BE2C (cell line): ENCODE results near the gene KLC1.

ENCODE experiments used
- DNase-seq: peaks from one replicate; pipeline ENCODE4 v3.0.0-alpha.2; 2020
- H3K27me3 ChIP-seq: fragments of 250-450 bp; sonication (Bioruptor Pico); 2 replicates; pipeline ENCODE4 v1.5.1; 2020; ENCODE audit warnings: mild to moderate bottlenecking
- H3K36me3 ChIP-seq: fragments of 250-450 bp; sonication (Bioruptor Pico); 2 replicates; pipeline ENCODE4 v1.5.1; 2020; ENCODE audit warnings: mild to moderate bottlenecking
- H3K4me1 ChIP-seq: fragments of 250-450 bp; sonication (Bioruptor Pico); 2 replicates; pipeline ENCODE4 v1.5.1; 2020
- H3K4me3 ChIP-seq: 2 replicates; pipeline ENCODE4 v1.5.1; 2011; ENCODE audit warnings: low read depth, low read length
- H3K9me3 ChIP-seq: fragments of 250-450 bp; sonication (Bioruptor Pico); 2 replicates; pipeline ENCODE4 v1.5.1; 2020
- TF ChIP-seq, protein P1 (sequence below): IDR thresholded peaks from 2 replicates; pipeline ENCODE4 v1.5.1; 2012; ENCODE audit warnings: mild to moderate bottlenecking, low read depth, low read length

Gene KLC1

DNA sequence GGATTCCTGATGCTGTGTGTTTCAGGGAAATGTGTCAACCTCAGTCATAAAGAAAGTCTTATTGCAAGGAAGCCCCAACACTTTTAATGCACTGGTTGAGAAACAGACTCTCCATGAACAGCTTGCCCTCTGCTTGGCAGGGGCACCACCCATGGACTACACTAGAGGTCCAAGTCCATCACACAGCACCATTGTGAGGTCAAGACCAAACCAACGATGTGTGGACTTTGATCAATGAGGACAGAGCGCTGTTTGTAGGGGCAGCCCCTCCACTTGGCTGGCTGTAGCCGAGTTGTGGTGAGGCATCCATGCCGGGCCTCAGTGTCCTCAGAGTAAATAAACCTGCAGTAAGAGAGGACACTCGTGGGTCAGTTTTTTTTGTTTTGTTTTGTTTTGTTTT, 116.4 kb downstream of the KLC1 start:
- no peaks in the 10 kb centered on the region for H3K9me3 ChIP-seq
- no peak for DNase-seq
- no peaks in the 10 kb centered on the region for H3K27me3 ChIP-seq
- peaks cover 93% of the 10 kb centered on the region for H3K36me3 ChIP-seq
- no peak overlapping the region for H3K4me3 ChIP-seq
- no peaks in the 10 kb centered on the region for H3K4me1 ChIP-seq
- TF ChIP-seq, protein P1, sequence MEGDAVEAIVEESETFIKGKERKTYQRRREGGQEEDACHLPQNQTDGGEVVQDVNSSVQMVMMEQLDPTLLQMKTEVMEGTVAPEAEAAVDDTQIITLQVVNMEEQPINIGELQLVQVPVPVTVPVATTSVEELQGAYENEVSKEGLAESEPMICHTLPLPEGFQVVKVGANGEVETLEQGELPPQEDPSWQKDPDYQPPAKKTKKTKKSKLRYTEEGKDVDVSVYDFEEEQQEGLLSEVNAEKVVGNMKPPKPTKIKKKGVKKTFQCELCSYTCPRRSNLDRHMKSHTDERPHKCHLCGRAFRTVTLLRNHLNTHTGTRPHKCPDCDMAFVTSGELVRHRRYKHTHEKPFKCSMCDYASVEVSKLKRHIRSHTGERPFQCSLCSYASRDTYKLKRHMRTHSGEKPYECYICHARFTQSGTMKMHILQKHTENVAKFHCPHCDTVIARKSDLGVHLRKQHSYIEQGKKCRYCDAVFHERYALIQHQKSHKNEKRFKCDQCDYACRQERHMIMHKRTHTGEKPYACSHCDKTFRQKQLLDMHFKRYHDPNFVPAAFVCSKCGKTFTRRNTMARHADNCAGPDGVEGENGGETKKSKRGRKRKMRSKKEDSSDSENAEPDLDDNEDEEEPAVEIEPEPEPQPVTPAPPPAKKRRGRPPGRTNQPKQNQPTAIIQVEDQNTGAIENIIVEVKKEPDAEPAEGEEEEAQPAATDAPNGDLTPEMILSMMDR, result no peak

DNA sequence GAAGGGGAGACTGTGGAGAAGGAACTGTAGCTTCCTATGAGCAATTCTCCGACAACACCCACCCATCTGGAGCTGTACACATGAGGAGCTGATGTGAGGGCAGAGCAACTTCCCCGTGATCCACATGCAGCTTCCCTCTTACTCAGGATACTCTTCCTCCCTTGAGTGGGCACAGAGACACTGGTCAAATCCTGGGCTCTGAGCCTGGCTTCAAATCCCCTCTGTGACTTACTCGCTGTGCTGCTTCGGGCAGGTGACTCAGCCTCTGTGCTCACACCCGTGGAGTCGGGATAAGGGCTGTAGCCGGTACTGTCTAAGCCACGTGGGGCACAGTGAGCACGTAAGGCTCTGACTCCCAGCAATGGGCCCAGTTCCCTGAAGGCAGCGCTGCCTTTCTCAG, 117.7 kb downstream of the KLC1 start:
- DNase-seq, result no peak
- Histone ChIP-seq H3K4me1 (no peaks in the 10 kb centered on the region), H3K4me3 (no peak overlapping the region), H3K36me3 (peaks cover 93% of the 10 kb centered on the region), H3K27me3 (no peaks in the 10 kb centered on the region), H3K9me3 (no peaks in the 10 kb centered on the region)
- TF ChIP-seq, protein P1, result no peak

DNA sequence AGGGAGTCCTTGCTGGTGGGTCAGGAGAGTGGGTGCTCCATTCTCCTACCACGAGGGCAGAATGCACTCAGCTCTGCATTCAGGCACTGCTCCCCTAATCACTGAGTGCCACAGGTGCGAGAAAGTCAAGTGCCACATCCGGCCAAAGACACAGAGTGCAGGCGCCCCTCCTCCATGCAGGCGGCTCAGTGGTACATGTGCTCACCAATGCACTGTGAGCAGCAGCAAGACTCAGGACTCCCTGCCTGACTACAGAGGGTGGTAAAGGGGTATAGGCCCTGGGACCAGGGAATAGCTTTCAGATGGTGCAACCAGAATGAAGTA, 119.5 kb downstream of the KLC1 start:
- peaks cover 94% of the 10 kb centered on the region for H3K36me3 ChIP-seq

DNA sequence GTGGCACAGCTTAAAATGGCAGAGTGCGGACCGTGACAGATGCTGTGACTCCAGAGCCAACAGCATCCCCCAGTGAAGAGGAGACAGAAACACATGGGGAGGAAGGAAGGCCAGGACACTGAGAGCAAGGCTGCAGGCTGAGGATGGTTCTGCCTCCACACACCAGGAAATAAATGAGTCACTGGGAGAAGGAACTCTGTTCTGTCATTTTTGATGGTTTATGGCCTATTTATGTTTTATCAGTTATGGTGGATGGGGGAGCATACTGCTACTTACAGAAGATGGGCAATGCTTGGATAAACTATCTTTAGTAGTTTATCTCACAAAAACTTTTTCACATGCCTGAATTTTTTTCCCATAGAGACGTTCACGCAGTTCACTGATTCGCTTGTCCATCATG, 120.4 kb downstream of the KLC1 start:
- Histone ChIP-seq H3K27me3 (no peaks in the 10 kb centered on the region), H3K4me1 (no peaks in the 10 kb centered on the region), H3K9me3 (no peaks in the 10 kb centered on the region), H3K4me3 (no peak overlapping the region), H3K36me3 (peaks cover 95% of the 10 kb centered on the region)
- TF ChIP-seq, protein P1, result no peak
- no peak for DNase-seq

More for the DNA sequence above, 119.5 kb downstream of the KLC1 start:
- H3K4me1 ChIP-seq, result no peaks in the 10 kb centered on the region
- H3K27me3 ChIP-seq, result no peaks in the 10 kb centered on the region
- H3K9me3 ChIP-seq, result no peaks in the 10 kb centered on the region
- DNase-seq, result no peak
- no peak overlapping the region for H3K4me3 ChIP-seq
- TF ChIP-seq, protein P1, result no peak

DNA sequence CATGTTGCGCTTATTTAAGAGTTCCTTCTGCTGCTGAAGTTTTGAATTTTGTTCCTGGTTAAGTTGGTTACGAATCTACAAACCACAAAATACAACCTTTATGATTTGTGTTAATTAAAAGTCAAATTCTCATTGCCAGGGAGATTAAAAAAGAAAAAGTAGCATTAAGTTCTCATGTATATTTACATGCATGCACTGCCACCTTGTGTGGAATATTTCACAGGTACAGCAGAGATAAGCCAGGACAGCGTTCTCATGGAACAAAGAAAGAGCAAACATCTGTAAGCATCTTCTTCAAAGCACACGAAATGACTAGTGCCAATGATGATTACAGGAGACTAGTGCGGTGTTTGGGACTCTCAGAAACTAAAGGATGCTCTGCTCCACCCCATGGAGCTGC, 120.8 kb downstream of the KLC1 start:
- Histone ChIP-seq H3K36me3 (peaks cover 92% of the 10 kb centered on the region), H3K4me3 (no peak overlapping the region), H3K4me1 (no peaks in the 10 kb centered on the region), H3K27me3 (no peaks in the 10 kb centered on the region), H3K9me3 (no peaks in the 10 kb centered on the region)
- TF ChIP-seq, protein P1, result no peak
- DNase-seq, result no peak
